Mesenteric fat pad (tissue), 1 donor: ENCODE data around the gene SPINK8. TPM values are rescaled to one million over a fixed set of nuclear protein-coding genes. Genes with fewer than 3 reads are reported as not detected.
"Not testable (repeated sequence)": the region's sequence is repeated elsewhere in the genome, so short reads cannot be mapped to it uniquely, and the experiment has no call there.

ENCODE experiments used
- DNase-seq: peaks from one replicate; pipeline ENCODE4 v3.0.0-alpha.2; 2020; ENCODE audit warnings: low spot score
- total RNA-seq: library from RNA; stranded (reverse); fragmentation: NEBNext Ultra II Directional; extraction: Animal tissue kit (Norgen Biotek cat#: 25700); gene quantifications from one replicate; pipeline ENCODE4 v1.2.1, GENCODE V29; 2021
- donor health status: DM: yes; HTN: yes; CAD: no.

The SPINK8 gene
- total RNA-seq, 1 donor from 2014 or later = not detected

GRCh38 chr3:48331706-48332435, 1.6 kb downstream of the SPINK8 start:
- not testable (repeated sequence) for DNase-seq

- DNase-seq = no peak
Observed at GRCh38 chr3:48320996-48321395, 12.5 kb downstream of the SPINK8 start.

GRCh38 chr3:48318713-48319468, 14.6 kb downstream of the SPINK8 start:
- no peak for DNase-seq

GRCh38 chr3:48314542-48314941, 18.9 kb downstream of the SPINK8 start:
- no peak for DNase-seq

- no peak for DNase-seq
Observed at GRCh38 chr3:48306860-48307530, 26.5 kb downstream of the SPINK8 start.

- DNase-seq = no peak
Observed at GRCh38 chr3:48306290-48306689, 27.2 kb downstream of the SPINK8 start.

GRCh38 chr3:48305396-48305795, 28.1 kb downstream of the SPINK8 start:
- no peak for DNase-seq

GRCh38 chr3:48303021-48303420, 30.4 kb downstream of the SPINK8 start:
- DNase-seq = no peak

- DNase-seq = no peak
Observed at GRCh38 chr3:48301800-48302166, 31.7 kb downstream of the SPINK8 start.

- DNase-seq = peak; percentile 97
Observed at GRCh38 chr3:48301020-48301799, 32.3 kb downstream of the SPINK8 start, which contains the start of gene NME6. TSS of gene NME6 (minus strand) at chr3:48301367.

- DNase-seq = no peak
Observed at GRCh38 chr3:48299746-48300712, 33.4 kb downstream of the SPINK8 start.

- DNase-seq = no peak
Observed at GRCh38 chr3:48297111-48297810, 36.2 kb downstream of the SPINK8 start.

GRCh38 chr3:48296699-48297098, 36.8 kb downstream of the SPINK8 start:
- DNase-seq = no peak

GRCh38 chr3:48294611-48295263, 38.7 kb downstream of the SPINK8 start:
- DNase-seq = no peak

GRCh38 chr3:48289659-48290058, 43.8 kb downstream of the SPINK8 start:
- no peak for DNase-seq

- no peak for DNase-seq
Observed at GRCh38 chr3:48287034-48287433, 46.4 kb downstream of the SPINK8 start.

- no peak for DNase-seq
Observed at GRCh38 chr3:48286308-48286707, 47.2 kb downstream of the SPINK8 start.

- no peak for DNase-seq
Observed at GRCh38 chr3:48285675-48286074, 47.8 kb downstream of the SPINK8 start.

- DNase-seq = no peak
Observed at GRCh38 chr3:48285132-48285531, 48.3 kb downstream of the SPINK8 start.
